GM21526 (cell line): ENCODE measurements around the gene TNRC6A.
"Not testable (repeated sequence)": the region's sequence is repeated elsewhere in the genome, so short reads cannot be mapped to it uniquely, and the experiment has no call there.

ENCODE experiments used
- ATAC-seq: cut with Tn5 transposase; IDR thresholded peaks from one replicate; pipeline ENCODE4 v1.9.1; 2021; ENCODE audit warnings: moderate library complexity; ENCODE audit not compliant: unreplicated experiment, low FRiP score

Gene TNRC6A

GRCh38 chr16:24723663-24724062 is 5.8 kb upstream of the TNRC6A start:
- no peak for ATAC-seq

- ATAC-seq: no peak
Measured at GRCh38 chr16:24728011-24728410, 1.4 kb upstream of the TNRC6A start.

- ATAC-seq: no peak
Measured at GRCh38 chr16:24728891-24729242, 584 bp upstream of the TNRC6A start.

- no peak for ATAC-seq
Measured at GRCh38 chr16:24729951-24730815, 732 bp downstream of the TNRC6A start.

- ATAC-seq: no peak
Measured at GRCh38 chr16:24730914-24731313, 1.5 kb downstream of the TNRC6A start.

- no peak for ATAC-seq
Measured at GRCh38 chr16:24731722-24732419, 2.4 kb downstream of the TNRC6A start.

GRCh38 chr16:24734382-24734781 is 4.9 kb downstream of the TNRC6A start:
- ATAC-seq: no peak

- ATAC-seq: no peak
Measured at GRCh38 chr16:24736758-24737157, 7.3 kb downstream of the TNRC6A start.

GRCh38 chr16:24737391-24737871 is 8.0 kb downstream of the TNRC6A start:
- ATAC-seq: no peak

- no peak for ATAC-seq
Measured at GRCh38 chr16:24737916-24738594, 8.6 kb downstream of the TNRC6A start.

- no peak for ATAC-seq
Measured at GRCh38 chr16:24738895-24739294, 9.4 kb downstream of the TNRC6A start.

- no peak for ATAC-seq
Measured at GRCh38 chr16:24741862-24742261, 12.4 kb downstream of the TNRC6A start.

GRCh38 chr16:24742610-24743009 is 13.2 kb downstream of the TNRC6A start:
- not testable (repeated sequence) for ATAC-seq

GRCh38 chr16:24745391-24745790 is 15.9 kb downstream of the TNRC6A start:
- ATAC-seq: no peak

GRCh38 chr16:24745791-24746190 is 16.3 kb downstream of the TNRC6A start:
- ATAC-seq: no peak

GRCh38 chr16:24747441-24747840 is 18.0 kb downstream of the TNRC6A start:
- no peak for ATAC-seq

GRCh38 chr16:24748242-24748641 is 18.8 kb downstream of the TNRC6A start:
- ATAC-seq: no peak

GRCh38 chr16:24749310-24749709 is 19.9 kb downstream of the TNRC6A start:
- ATAC-seq: no peak

GRCh38 chr16:24749872-24750271 is 20.4 kb downstream of the TNRC6A start:
- ATAC-seq: not testable (repeated sequence)

GRCh38 chr16:24753000-24753399 is 23.5 kb downstream of the TNRC6A start:
- no peak for ATAC-seq

- no peak for ATAC-seq
Measured at GRCh38 chr16:24753437-24753836, 24.0 kb downstream of the TNRC6A start.
